ENCODE data around the gene MAMDC4.
A peak's percentile ranks its signal among the peaks of the same experiment; 100 is the strongest.
"Not testable (repeated sequence)": the region's sequence is repeated elsewhere in the genome, so short reads cannot be mapped to it uniquely, and the experiment has no call there.

MAMDC4 gene

DNA sequence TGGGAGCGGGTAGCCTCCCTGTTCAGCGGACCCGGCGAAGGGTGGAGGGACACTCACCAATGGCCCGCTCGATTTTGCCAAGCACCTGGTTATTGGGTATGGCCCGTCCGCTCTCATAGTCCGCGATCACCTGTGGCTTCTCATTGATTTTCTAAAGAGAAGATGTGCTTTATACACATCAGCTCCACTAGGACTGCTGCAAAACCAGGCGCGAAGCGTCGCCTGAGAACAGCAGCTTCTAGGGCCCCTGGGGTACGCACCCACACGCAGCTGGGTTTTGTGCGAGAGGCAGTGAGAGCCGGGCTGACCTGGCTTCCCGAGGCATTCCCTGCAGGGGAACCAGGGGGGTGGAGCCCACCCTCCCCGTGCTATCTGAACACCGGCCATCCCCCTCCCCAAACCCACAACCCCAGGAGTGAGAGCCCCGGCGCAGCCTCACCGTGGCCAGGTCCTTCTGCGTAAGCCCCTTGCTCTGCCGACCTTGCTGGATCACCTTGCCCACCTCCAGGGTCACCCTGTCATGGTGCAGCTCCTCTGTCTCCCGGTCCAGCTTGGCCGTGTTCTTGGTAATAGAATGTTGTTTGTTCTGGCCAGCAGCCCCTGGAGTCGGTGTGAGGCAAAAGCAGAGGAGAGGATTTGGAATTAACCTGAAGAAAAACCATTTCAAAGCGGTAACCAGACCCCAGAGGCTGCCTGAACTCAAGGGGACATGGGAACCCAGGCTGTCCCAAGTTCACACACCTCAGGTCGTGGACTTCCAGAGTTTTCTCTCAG is 10.9 kb downstream of the MAMDC4 start:
- no peak for DNase-seq

DNA sequence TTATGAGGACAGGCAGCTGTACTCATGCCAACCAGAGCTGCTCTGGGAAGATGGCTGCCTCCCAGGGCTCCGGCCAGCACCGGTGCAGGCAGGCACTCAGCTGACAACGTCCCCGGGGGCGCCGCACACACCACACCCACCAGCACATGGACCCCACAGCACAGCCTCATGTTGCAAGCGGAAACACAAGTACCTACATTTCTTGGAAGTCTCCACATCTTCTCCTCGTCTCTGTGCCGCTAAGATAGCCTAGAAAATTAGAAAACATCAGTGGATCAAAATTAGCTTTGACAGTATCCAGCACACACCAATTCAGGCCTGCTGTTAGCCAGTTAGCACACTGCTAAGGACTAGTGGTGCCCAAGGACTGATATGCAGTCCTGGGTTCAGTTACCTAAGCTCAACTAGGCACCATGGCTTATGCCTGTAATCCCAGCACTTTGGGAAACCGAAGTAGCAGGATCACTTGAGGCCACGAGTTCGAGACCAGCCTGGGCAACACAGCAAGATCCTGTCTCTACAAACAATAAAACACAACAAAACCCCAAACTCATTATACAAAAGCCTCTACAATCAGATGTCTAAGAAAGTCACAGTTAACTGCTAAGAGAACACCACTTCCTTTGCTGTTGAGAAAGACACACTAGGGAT is 11.6 kb downstream of the MAMDC4 start:
- DNase-seq: no peak

DNA sequence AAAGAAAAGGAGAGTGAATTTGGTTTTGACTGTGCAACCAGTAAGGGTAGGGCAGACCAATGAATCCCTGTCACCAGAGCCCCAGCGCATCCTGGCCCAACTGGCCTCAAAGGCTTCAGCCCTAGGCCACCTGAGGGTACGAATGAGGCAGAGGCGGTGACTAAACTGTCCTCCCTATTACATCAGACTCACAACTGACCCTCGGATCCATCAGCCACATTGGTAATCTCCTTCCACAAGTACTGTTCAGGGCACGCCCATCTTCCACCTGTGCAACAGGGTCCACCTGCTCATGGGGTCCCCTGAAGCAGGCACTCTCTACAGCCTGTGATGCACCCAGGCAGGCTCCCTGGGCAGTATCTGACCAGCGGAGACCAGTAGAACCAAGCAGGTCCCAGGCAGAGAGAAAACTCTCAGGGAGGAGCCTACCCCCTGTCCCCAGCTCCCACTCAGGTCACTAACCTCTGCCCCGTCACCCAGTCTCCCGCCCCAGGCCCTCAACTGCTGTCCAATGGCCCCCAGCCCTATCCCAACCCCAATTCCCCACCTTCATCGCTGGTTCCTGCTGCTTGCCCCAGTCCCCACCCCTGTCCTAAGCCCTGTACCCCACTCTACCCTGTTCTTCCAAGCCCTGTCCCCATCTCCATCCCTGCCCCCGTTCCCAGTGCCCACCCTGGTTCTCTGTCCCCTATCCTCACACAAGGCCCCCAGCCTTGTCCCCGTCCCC is 13.1 kb downstream of the MAMDC4 start:
- DNase-seq: no peak

DNA sequence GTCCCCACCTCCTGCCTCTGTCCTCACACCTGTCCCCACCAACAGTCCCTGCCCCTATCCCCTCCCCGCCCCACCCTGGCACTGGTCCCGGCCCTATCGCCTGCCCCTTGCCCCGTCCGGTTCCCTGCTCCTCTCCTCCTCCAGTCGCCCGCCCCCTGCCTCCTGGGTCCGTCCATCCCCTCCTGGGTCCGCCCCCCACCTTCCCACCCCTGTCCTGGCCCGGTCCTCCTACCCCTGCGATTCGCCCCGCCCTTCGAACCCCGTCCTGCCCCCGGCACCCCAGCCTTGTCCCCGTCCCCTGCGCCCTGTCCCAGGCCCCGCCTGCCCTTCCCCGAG is 13.6 kb downstream of the MAMDC4 start:
- DNase-seq: no peak

DNA sequence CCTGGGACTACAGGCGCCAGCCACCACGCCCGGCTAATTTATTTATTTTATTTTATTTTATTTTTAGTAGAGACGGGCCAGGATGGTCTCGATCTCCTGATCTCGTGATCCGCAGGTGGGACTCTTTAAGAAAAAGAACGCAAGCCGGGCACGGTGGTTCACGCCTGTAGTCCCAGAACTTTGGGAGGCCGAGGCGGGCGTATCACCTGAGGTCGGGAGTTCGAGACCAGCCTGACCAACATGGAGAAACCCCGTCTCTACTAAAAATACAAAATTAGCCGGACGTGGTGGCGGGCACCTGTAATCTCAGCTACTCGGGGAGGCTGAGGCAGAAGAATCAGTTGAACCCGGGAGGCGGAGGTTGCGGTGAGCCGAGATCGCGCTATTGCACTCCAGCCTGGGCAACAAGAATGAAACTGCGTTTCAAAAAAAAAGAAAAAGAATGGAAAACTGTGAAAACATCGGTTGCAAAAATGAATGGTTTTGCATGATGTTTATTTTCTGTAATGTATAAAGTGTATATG is 14.8 kb downstream of the MAMDC4 start:
- not testable (repeated sequence) for DNase-seq

- no peak for DNase-seq
Observed at GRCh38 chr9:136867480-136867879, 15.3 kb downstream of the MAMDC4 start.

DNA sequence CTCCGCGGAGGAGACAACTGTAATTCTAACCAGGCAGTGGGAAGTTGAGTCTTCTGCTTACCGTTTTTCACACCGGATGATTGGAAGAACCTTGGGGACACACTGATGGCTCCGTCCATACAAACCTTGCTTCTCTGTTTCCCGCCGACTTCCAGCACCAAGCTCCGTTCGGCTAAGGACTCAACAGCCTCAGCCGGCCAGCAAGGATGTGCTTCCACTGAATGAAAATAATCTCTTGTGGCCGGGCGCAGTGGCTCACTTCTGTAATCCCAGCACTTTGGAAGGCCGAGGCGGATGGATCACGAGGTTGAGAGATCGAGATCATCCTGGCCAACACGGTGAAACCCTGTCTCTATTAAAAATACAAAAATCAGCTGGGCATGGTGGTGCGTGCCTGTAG is 15.8 kb downstream of the MAMDC4 start:
- DNase-seq: no peak

GRCh38 chr9:136868644-136869043 is 16.5 kb downstream of the MAMDC4 start:
- no peak for DNase-seq

- not testable (repeated sequence) for DNase-seq
Observed at GRCh38 chr9:136869611-136870010, 17.5 kb downstream of the MAMDC4 start.

DNA sequence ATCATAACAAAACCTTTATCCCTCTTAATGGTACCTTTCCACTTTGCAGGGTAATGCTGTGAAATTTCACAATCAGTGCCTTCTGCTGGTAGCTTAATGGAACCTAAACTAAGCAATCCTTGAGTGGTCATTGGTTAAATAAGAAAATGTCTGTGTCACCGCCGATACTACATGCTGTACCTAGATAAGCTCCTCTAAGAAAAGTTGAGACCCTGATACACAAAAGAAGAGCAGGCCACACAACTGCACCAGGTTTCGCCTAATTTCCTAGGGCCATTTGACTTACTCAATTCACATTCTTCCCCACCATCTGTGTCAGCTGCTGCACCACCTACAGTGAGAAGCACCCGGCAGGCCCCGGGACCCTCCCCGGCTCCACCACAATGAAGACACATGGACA is 23.0 kb downstream of the MAMDC4 start:
- DNase-seq: no peak

DNA sequence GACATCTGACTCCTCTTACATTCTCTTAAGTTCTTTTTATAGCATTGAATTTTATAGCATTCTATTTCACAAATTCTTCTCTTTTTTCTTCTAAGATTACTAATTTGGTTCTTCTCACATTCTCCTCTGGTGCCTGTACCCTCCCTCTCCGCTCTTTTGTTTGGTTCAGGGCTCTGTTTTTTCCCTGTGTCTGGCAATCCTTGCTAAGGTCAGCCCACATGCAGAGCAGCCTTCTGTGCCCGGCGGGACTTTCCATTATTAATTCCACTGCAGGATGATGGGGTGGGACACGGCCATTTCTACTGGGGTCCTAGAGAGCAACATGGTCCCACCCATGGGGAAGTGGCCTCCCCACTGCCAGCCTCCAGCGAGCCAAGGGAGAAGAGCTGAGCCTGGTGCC is 24.3 kb downstream of the MAMDC4 start:
- no peak for DNase-seq

- DNase-seq: no peak
Observed at GRCh38 chr9:136880651-136881050, 28.5 kb downstream of the MAMDC4 start.

DNA sequence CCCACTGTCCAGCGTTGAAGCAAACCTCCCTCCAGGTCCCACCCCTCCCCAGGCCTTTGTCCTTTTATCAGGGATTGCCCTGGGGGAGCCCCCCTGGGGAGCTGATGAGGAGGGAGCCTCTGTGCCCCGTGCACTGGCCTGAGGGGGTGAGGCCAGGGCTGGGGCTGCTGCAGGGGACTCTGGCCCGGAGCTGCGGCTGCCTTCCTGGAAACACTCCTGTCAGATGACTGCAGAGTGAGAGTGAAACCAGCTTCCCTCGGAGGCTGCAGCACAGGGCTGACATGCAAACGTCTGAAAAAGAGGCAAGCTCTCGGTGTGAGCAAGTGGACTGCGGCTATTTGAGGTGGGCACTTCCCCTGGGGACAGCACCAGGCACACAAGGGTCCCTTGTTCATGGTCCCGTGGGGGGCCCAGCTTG is 29.6 kb downstream of the MAMDC4 start:
- DNase-seq: peak; percentile 58

GRCh38 chr9:136882109-136882946 is 30.2 kb downstream of the MAMDC4 start:
- DNase-seq: peak; percentile 89

DNA sequence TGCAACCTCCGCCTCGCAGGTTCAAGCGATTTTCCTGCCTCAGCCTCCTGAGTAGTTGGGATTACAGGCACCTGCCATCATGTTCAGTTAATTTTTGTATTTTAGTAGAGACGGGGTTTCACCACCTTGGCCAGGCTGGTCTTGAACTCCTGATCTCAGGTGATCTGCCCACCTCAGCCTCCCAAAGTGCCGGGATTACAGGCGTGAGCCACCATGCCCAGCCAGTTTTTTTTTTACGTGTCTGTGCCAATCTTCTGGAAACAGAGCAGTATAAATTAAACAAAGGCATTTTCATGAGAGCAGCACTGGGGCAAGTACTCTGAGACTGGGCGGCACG is 30.8 kb downstream of the MAMDC4 start:
- DNase-seq: not testable (repeated sequence)

- not testable (repeated sequence) for DNase-seq
Observed at GRCh38 chr9:136883670-136884069, 31.5 kb downstream of the MAMDC4 start.

- peak; percentile 97 for DNase-seq
Observed at GRCh38 chr9:136885950-136886578, 33.9 kb downstream of the MAMDC4 start, which contains the start of gene TRAF2. TSS of gene TRAF2 (plus strand) at chr9:136886516. CDS start at chr9:136898741, 12,225 bp downstream.

- peak; percentile 42 for DNase-seq
Observed at GRCh38 chr9:136886610-136887597, 34.8 kb downstream of the MAMDC4 start.

DNA sequence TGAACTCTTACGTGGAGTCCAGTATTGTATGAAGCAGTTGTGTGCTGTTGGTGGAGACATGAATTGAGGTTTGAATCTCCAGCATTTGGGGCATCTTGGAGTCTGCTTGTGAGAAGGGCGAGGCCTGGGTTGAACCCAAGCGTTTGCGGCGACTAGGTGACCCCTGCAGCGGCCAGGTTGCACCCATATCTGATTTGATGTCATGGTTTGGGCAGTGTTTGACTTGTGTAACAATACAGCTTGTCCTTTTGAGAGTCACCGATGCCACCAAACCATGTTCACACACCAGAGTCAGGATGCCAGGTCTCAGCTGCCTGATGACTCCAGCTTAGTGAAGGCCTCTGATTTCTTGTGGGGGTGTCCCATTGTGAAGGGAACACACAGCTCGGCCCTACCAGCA is 36.3 kb downstream of the MAMDC4 start:
- no peak for DNase-seq

DNA sequence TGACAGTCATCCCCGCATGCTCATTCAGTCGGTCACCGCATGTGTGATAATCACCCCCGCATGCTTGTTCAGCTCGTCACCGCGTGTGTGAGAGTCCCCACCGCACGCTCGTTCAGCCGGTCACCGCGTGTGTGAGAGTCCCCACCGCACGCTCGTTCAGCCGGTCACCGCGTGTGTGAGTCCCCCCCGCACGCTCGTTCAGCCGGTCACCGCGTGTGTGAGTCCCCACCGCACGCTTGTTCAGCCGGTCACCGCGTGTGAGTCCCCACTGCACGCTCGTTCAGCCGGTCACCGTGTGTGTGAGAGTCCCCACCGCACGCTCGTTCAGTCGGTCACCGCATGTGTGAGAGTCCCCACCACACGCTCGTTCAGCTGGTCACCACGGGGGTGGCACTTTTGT is 37.7 kb downstream of the MAMDC4 start:
- DNase-seq: no peak

DNA sequence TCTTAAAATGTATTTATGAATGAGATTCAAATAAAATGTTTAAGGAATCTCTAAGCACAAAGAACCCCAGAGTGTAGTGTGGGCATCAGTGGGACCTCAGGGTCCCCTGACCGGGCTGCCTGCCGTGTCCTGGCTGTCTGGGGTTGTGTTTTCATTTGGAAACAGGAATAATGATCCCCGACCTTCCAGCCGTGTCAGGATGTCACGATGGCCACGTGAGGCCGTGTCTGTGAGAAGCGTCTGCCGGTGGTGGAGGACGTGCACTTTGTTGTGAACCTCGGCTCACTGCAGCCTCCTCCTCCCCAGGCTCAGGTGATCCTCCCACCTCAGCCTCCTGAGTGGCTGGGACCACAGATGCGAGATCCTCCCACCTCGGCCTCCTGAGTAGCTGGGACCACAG is 38.5 kb downstream of the MAMDC4 start:
- DNase-seq: no peak

All from stimulated activated CD4-positive, alpha-beta T cell treated with anti-CD3 and anti-CD28 coated beads, Interleukin-12 subunit alpha, Interleukin-12 subunit beta, amount 100 ng/mL, for 4 hours (primary cell).